Dermis microvascular lymphatic vessel endothelial cell (primary cell): ENCODE measurements around the gene C22orf39. TPM values are rescaled to one million over a fixed set of nuclear protein-coding genes. Genes with fewer than 3 reads are reported as not detected.

Source experiments
- DNase-seq, 2 donors: peaks; one replicate each; pipeline versions ENCODE4 v3.0.0 to v3.0.0-alpha.2; 2010; ENCODE audit warnings: low read depth in 2 of 2
- total RNA-seq: library from RNA; depleted of rRNA; stranded (reverse); fragments of >200 nt; gene quantifications from 2 replicates; pipeline ENCODE4 v1.2.1, GENCODE V29; 2014

Gene C22orf39
- total RNA-seq, 1 donor from 2014 or later, result 19.3 TPM

- peak in 1 of 2 donors; percentile 32 for DNase-seq
Observed at GRCh38 chr22:19430890-19431541, 16.5 kb downstream of the C22orf39 start.

GRCh38 chr22:19429950-19430889 is 17.3 kb downstream of the C22orf39 start:
- DNase-seq, result peak in 1 of 2 donors; percentile 34

GRCh38 chr22:19424186-19424500 is 23.4 kb downstream of the C22orf39 start:
- no peak for DNase-seq

- no peak for DNase-seq
Observed at GRCh38 chr22:19422440-19423301, 24.8 kb downstream of the C22orf39 start.

- no peak for DNase-seq
Observed at GRCh38 chr22:19420321-19420720, 27.2 kb downstream of the C22orf39 start.

- DNase-seq, result peak in 1 of 2 donors; percentile 22
Observed at GRCh38 chr22:19419464-19420178, 27.9 kb downstream of the C22orf39 start.

- no peak for DNase-seq
Observed at GRCh38 chr22:19419086-19419463, 28.4 kb downstream of the C22orf39 start.

GRCh38 chr22:19412923-19413322 is 34.6 kb downstream of the C22orf39 start:
- no peak for DNase-seq

- DNase-seq, result no peak
Observed at GRCh38 chr22:19412478-19412877, 35.0 kb downstream of the C22orf39 start.

- no peak for DNase-seq
Observed at GRCh38 chr22:19411690-19412045, 35.8 kb downstream of the C22orf39 start.

- DNase-seq, result no peak
Observed at GRCh38 chr22:19410941-19411689, 36.4 kb downstream of the C22orf39 start.

GRCh38 chr22:19407649-19408606 is 39.6 kb downstream of the C22orf39 start:
- DNase-seq, result no peak

- no peak for DNase-seq
Observed at GRCh38 chr22:19406846-19407245, 40.7 kb downstream of the C22orf39 start.

GRCh38 chr22:19406281-19406811 is 41.2 kb downstream of the C22orf39 start:
- no peak for DNase-seq

- DNase-seq, result no peak
Observed at GRCh38 chr22:19405652-19406051, 41.9 kb downstream of the C22orf39 start.

GRCh38 chr22:19405133-19405532 is 42.4 kb downstream of the C22orf39 start:
- DNase-seq, result no peak

- DNase-seq, result no peak
Observed at GRCh38 chr22:19404676-19405075, 42.8 kb downstream of the C22orf39 start.

- DNase-seq, result no peak
Observed at GRCh38 chr22:19402642-19403191, 44.8 kb downstream of the C22orf39 start.

- DNase-seq, result peak; percentile 47 to 54
Observed at GRCh38 chr22:19401483-19401882, 46.0 kb downstream of the C22orf39 start.
